ENCODE measurements around the gene PREB. TPM values are rescaled to one million over a fixed set of nuclear protein-coding genes. Genes with fewer than 3 reads are reported as not detected.
"Not testable (repeated sequence)": the region's sequence is repeated elsewhere in the genome, so short reads cannot be mapped to it uniquely, and the experiment has no call there.

The PREB gene
- total RNA-seq, 1 experiment from 2014 or later = 65.7 TPM

DNA sequence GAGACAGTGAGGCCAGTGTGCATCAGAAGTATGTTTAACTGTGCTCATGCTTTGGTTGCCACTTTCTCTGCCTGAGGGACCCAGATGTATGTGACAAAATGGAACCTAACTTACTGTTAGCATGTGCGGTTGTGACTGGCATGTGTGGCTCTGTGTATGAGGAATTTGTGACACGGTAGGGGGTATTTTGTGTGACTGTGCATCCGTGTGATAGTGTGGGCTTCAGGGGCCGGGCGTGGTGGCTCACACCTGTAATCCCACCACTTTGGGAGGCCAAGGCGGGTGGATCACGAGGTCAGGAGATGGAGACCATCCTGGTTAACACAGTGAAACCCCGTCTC is 15.1 kb downstream of the PREB start:
- H3K9ac ChIP-seq (ENCODE audit: low read length); H3K4me3 ChIP-seq (ENCODE audit: low read length); H3K4me2 ChIP-seq (ENCODE audit: low read depth, low read length, poor library complexity, severe bottlenecking): not testable (repeated sequence)

DNA sequence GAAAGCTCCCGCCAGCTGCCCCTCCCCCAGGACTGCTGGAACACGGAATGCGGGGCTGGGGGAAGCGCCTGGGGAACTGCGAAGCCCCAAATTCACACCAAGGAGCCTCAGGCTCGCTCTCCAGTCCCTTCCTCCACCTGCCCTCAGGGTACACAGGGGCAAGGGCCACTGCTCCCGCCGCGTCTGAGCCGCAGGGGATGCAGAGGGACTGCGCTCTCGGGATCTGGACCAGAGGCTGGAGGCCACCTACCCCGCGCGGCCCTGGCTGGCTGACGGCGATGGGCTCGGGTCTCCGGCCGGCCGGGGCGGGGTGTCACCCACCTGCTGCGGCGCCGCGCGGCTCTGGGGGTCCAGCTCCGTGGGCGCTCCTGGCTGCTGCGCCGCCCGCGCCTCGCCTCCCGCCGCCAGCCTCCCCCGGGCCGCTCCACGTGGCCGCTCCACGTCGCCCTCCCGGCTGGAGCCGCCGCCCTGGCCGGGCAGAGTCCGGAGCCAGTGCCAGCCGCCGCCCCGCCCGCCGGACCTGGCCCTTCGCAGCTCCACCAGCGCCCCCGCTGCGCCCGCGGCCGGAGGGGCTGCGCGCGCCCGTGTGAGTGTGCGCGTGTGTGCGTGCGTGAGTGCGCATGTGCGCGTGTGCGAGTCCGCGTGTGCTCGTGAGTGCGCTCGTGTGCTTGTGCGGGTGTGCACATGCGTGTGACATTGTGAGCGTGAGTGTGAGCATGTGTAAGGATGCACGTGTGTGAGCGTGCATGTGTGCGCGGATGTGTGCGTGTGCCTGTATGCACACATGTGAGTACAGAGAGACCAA is 15.7 kb downstream of the PREB start, which contains the start of gene CGREF1:
CGREF1 (minus strand) TSS at position 604 of the 805 bp plus-strand sequence. CDS start 14,762 bp downstream, outside the sequence.
- DNase-seq = no peak
- H3K27ac ChIP-seq (ENCODE audit: low read length) = no peak within 1 kb of the TSS
- H3K36me3 ChIP-seq (ENCODE audit: insufficient read depth, low read length) = no peaks in the 10 kb centered on the region
- no peak within 1 kb of the TSS for H3K9ac ChIP-seq (ENCODE audit: low read length)
- H3K4me1 ChIP-seq (ENCODE audit: low read length) = peaks cover 5% of the 10 kb centered on the region
- no peaks in the 10 kb centered on the region for H3K9me3 ChIP-seq (ENCODE audit: low read length)
- H3K79me2 ChIP-seq (ENCODE audit: low read length) = no peaks in the 10 kb centered on the region
- no peak within 1 kb of the TSS for H3K4me3 ChIP-seq (ENCODE audit: low read length)
- no peak within 1 kb of the TSS for H3K4me2 ChIP-seq (ENCODE audit: low read depth, low read length, poor library complexity, severe bottlenecking)
- H3K27me3 ChIP-seq (ENCODE audit: low read length) = no peaks in the 10 kb centered on the region
- H2AFZ ChIP-seq (ENCODE audit: low read length) = no peak within 1 kb of the TSS
- H4K20me1 ChIP-seq (ENCODE audit: insufficient read depth, low read depth, low read length) = no peaks in the 10 kb centered on the region
- no peaks in the 10 kb centered on the region for H3K9me2 ChIP-seq (replicated peaks; ENCODE audit: insufficient read depth, low read length)

More for the DNA sequence above, 15.1 kb downstream of the PREB start:
- DNase-seq; H3K9me3 ChIP-seq (ENCODE audit: low read length); H4K20me1 ChIP-seq (ENCODE audit: insufficient read depth, low read depth, low read length); H3K27ac ChIP-seq (ENCODE audit: low read length); H3K36me3 ChIP-seq (ENCODE audit: insufficient read depth, low read length); H3K27me3 ChIP-seq (ENCODE audit: low read length); H3K9me2 ChIP-seq (replicated peaks; ENCODE audit: insufficient read depth, low read length); H3K79me2 ChIP-seq (ENCODE audit: low read length); H2AFZ ChIP-seq (ENCODE audit: low read length): not testable (repeated sequence)
- peaks cover 11% of the 10 kb centered on the region for H3K4me1 ChIP-seq (ENCODE audit: low read length)

GRCh38 chr2:27117995-27118524 is 16.4 kb downstream of the PREB start:
- H3K27me3 ChIP-seq (ENCODE audit: low read length) = no peaks in the 10 kb centered on the region
- H3K4me3 ChIP-seq (ENCODE audit: low read length) = no peak overlapping the region
- no peak overlapping the region for H3K4me2 ChIP-seq (ENCODE audit: low read depth, low read length, poor library complexity, severe bottlenecking)
- H4K20me1 ChIP-seq (ENCODE audit: insufficient read depth, low read depth, low read length) = no peaks in the 10 kb centered on the region
- DNase-seq = no peak
- no peaks in the 10 kb centered on the region for H3K9me3 ChIP-seq (ENCODE audit: low read length)
- no peaks in the 10 kb centered on the region for H3K4me1 ChIP-seq (ENCODE audit: low read length)
- H3K79me2 ChIP-seq (ENCODE audit: low read length) = no peaks in the 10 kb centered on the region
- no peaks in the 10 kb centered on the region for H3K36me3 ChIP-seq (ENCODE audit: insufficient read depth, low read length)
- no peak overlapping the region for H3K27ac ChIP-seq (ENCODE audit: low read length)
- H2AFZ ChIP-seq (ENCODE audit: low read length) = no peak overlapping the region
- H3K9me2 ChIP-seq (replicated peaks; ENCODE audit: insufficient read depth, low read length) = no peaks in the 10 kb centered on the region
- H3K9ac ChIP-seq (ENCODE audit: low read length) = no peak overlapping the region

GRCh38 chr2:27115519-27115918 is 18.9 kb downstream of the PREB start:
- Histone ChIP-seq H4K20me1 (ENCODE audit: insufficient read depth, low read depth, low read length) (no peaks in the 10 kb centered on the region), H3K4me3 (ENCODE audit: low read length) (no peak overlapping the region), H3K36me3 (ENCODE audit: insufficient read depth, low read length) (no peaks in the 10 kb centered on the region), H3K79me2 (ENCODE audit: low read length) (no peaks in the 10 kb centered on the region), H3K9me3 (ENCODE audit: low read length) (no peaks in the 10 kb centered on the region), H3K9ac (ENCODE audit: low read length) (no peak overlapping the region), H3K4me2 (ENCODE audit: low read depth, low read length, poor library complexity, severe bottlenecking) (no peak overlapping the region), H3K27ac (ENCODE audit: low read length) (no peak overlapping the region), H3K4me1 (ENCODE audit: low read length) (no peaks in the 10 kb centered on the region), H3K9me2 (replicated peaks; ENCODE audit: insufficient read depth, low read length) (no peaks in the 10 kb centered on the region), H2AFZ (ENCODE audit: low read length) (no peak overlapping the region), H3K27me3 (ENCODE audit: low read length) (no peaks in the 10 kb centered on the region)
- DNase-seq = no peak

DNA sequence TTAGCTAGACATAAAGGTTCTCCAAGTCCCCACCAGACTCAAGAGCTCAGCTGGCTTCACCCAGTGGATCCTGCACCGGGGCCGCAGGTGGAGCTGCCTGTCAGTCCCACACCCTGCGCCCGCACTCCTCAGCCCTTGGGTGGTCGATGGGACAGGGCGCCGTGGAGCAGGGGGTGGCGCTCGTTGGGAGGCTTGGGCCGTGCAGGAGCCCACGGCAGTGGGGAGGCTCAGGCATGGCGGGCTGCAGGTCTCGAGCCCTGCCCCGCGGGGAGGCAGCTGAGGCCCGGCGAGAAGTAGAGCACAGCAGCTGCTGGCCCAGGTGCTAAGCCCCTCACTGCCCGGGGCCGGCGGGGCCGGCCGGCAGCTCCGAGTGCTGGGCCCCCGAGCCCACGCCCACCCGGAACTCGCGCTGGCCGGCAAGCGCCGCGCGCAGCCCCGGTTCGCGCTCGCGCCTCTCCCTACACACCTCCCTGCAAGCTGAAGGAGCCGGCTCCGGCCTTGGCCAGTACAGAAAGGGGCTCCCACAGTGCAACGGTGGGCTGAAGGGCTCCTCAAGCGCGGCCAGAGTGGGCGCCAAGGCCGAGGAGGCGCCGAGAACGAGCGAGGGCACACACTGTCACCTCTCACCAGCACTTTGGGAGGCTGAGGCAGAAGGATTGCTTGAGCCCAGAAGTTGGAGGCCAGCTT is 22.9 kb downstream of the PREB start:
- H3K4me1 ChIP-seq (ENCODE audit: low read length); H3K27ac ChIP-seq (ENCODE audit: low read length); H3K9ac ChIP-seq (ENCODE audit: low read length); H2AFZ ChIP-seq (ENCODE audit: low read length); H3K4me3 ChIP-seq (ENCODE audit: low read length); DNase-seq; H3K79me2 ChIP-seq (ENCODE audit: low read length); H3K9me3 ChIP-seq (ENCODE audit: low read length); H3K27me3 ChIP-seq (ENCODE audit: low read length); H3K4me2 ChIP-seq (ENCODE audit: low read depth, low read length, poor library complexity, severe bottlenecking); H3K36me3 ChIP-seq (ENCODE audit: insufficient read depth, low read length); H3K9me2 ChIP-seq (replicated peaks; ENCODE audit: insufficient read depth, low read length); H4K20me1 ChIP-seq (ENCODE audit: insufficient read depth, low read depth, low read length): not testable (repeated sequence)

- not testable (repeated sequence) for H3K4me2 ChIP-seq (ENCODE audit: low read depth, low read length, poor library complexity, severe bottlenecking); H3K4me1 ChIP-seq (ENCODE audit: low read length); H3K9ac ChIP-seq (ENCODE audit: low read length); H3K9me3 ChIP-seq (ENCODE audit: low read length); H3K79me2 ChIP-seq (ENCODE audit: low read length); H3K36me3 ChIP-seq (ENCODE audit: insufficient read depth, low read length); H2AFZ ChIP-seq (ENCODE audit: low read length); H4K20me1 ChIP-seq (ENCODE audit: insufficient read depth, low read depth, low read length); DNase-seq; H3K27ac ChIP-seq (ENCODE audit: low read length); H3K9me2 ChIP-seq (replicated peaks; ENCODE audit: insufficient read depth, low read length); H3K27me3 ChIP-seq (ENCODE audit: low read length); H3K4me3 ChIP-seq (ENCODE audit: low read length)
Observed at GRCh38 chr2:27110603-27111352, 23.7 kb downstream of the PREB start.

- no peak overlapping the region for H3K4me3 ChIP-seq (ENCODE audit: low read length)
- no peaks in the 10 kb centered on the region for H3K4me1 ChIP-seq (ENCODE audit: low read length)
- H3K4me2 ChIP-seq (ENCODE audit: low read depth, low read length, poor library complexity, severe bottlenecking) = no peak overlapping the region
- H3K9ac ChIP-seq (ENCODE audit: low read length) = no peak overlapping the region
- H3K79me2 ChIP-seq (ENCODE audit: low read length) = no peaks in the 10 kb centered on the region
- no peaks in the 10 kb centered on the region for H3K36me3 ChIP-seq (ENCODE audit: insufficient read depth, low read length)
- no peak for DNase-seq
- H3K9me3 ChIP-seq (ENCODE audit: low read length) = no peaks in the 10 kb centered on the region
- H4K20me1 ChIP-seq (ENCODE audit: insufficient read depth, low read depth, low read length) = no peaks in the 10 kb centered on the region
- H3K27ac ChIP-seq (ENCODE audit: low read length) = no peak overlapping the region
- no peaks in the 10 kb centered on the region for H3K9me2 ChIP-seq (replicated peaks; ENCODE audit: insufficient read depth, low read length)
- H2AFZ ChIP-seq (ENCODE audit: low read length) = no peak overlapping the region
- no peaks in the 10 kb centered on the region for H3K27me3 ChIP-seq (ENCODE audit: low read length)
Observed at GRCh38 chr2:27109083-27109482, 25.4 kb downstream of the PREB start.

DNA sequence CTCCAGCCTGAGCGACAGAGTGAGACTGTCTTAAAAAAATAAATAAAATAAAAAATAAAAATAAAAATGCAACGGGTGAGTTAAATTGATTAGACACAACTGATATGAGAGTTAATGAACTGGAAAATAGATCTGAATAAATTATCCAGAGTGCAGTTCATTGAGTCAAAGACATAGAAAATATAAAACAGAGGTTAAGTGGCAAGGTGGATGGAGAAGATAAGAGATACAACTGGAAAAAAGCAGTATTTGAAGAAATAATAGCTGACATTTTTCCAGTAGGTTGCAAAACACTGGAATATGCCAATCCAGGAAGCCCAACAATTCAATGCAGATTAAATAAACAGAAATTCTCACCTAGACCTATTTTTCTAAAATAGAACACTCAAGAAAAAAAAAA is 26.2 kb downstream of the PREB start:
- Histone ChIP-seq H3K4me1 (ENCODE audit: low read length) (no peaks in the 10 kb centered on the region), H2AFZ (ENCODE audit: low read length) (no peak overlapping the region), H3K4me3 (ENCODE audit: low read length) (no peak overlapping the region), H3K9me3 (ENCODE audit: low read length) (no peaks in the 10 kb centered on the region), H4K20me1 (ENCODE audit: insufficient read depth, low read depth, low read length) (no peaks in the 10 kb centered on the region), H3K27me3 (ENCODE audit: low read length) (no peaks in the 10 kb centered on the region), H3K9ac (ENCODE audit: low read length) (no peak overlapping the region), H3K9me2 (replicated peaks; ENCODE audit: insufficient read depth, low read length) (no peaks in the 10 kb centered on the region), H3K79me2 (ENCODE audit: low read length) (no peaks in the 10 kb centered on the region), H3K27ac (ENCODE audit: low read length) (no peak overlapping the region), H3K36me3 (ENCODE audit: insufficient read depth, low read length) (no peaks in the 10 kb centered on the region), H3K4me2 (ENCODE audit: low read depth, low read length, poor library complexity, severe bottlenecking) (no peak overlapping the region)
- no peak for DNase-seq
